Measurements from ENCODE around the gene ROBO2. TPM values are rescaled to one million over a fixed set of nuclear protein-coding genes. Genes with fewer than 3 reads are reported as not detected.

ROBO2 gene
- polyA plus RNA-seq, 1 donor from 2014 or later, result 55.5 TPM

GRCh38 chr3:77081240-77081661 lies 41.4 kb downstream of the ROBO2 start:
- no peaks in the 10 kb centered on the region for H3K79me2 ChIP-seq (replicated peaks; ENCODE audit: insufficient read depth, low read length)
- no peaks in the 10 kb centered on the region for H4K20me1 ChIP-seq (ENCODE audit: insufficient read depth)
- H3K9me2 ChIP-seq (ENCODE audit: insufficient read depth, low read length), result no peaks in the 10 kb centered on the region
- H2AFZ ChIP-seq (ENCODE audit: low read depth, low read length), result no peak overlapping the region
- H3K4me3 ChIP-seq (ENCODE audit: low read length), result no peak overlapping the region
- no peak overlapping the region for H3K27ac ChIP-seq (ENCODE audit: low read length)
- H3K27me3 ChIP-seq (ENCODE audit: insufficient read depth, low read depth, low read length), result no peaks in the 10 kb centered on the region
- no peak overlapping the region for H3K4me2 ChIP-seq (ENCODE audit: low read length)
- no peak overlapping the region for H3K9ac ChIP-seq (ENCODE audit: low read length)
- no peaks in the 10 kb centered on the region for H3K36me3 ChIP-seq (ENCODE audit: insufficient read depth, low read length)
- no peaks in the 10 kb centered on the region for H3F3A ChIP-seq (ENCODE audit: insufficient read depth, low read length, poor library complexity, severe bottlenecking)
- TF ChIP-seq EP300 (conservative IDR thresholded peaks at IDR 0.05; ENCODE audit: poor library complexity, severe bottlenecking) (no peak), POLR2AphosphoS5 (IDR thresholded peaks at IDR 0.05) (no peak), TAF1 (IDR thresholded peaks at IDR 0.05; ENCODE audit: low read depth) (no peak), RAD21 (conservative IDR thresholded peaks at IDR 0.05) (no peak), REST (IDR thresholded peaks at IDR 0.05; ENCODE audit: borderline replicate concordance) (no peak), EZH2 (IDR thresholded peaks at IDR 0.05; ENCODE audit: borderline replicate concordance, insufficient read depth, low read length, poor library complexity, severe bottlenecking) (no peak), SMC3 (conservative IDR thresholded peaks at IDR 0.05; ENCODE audit: poor library complexity) (no peak), CTCF (IDR thresholded peaks at IDR 0.05; ENCODE audit: poor library complexity, severe bottlenecking) (no peak), MXI1 (conservative IDR thresholded peaks at IDR 0.05; ENCODE audit: poor library complexity, severe bottlenecking) (no peak)
- no peaks in the 10 kb centered on the region for H3K9me3 ChIP-seq (ENCODE audit: low read length)

GRCh38 chr3:77084511-77084910 lies 44.6 kb downstream of the ROBO2 start:
- no peak overlapping the region for H3K4me2 ChIP-seq (ENCODE audit: low read length)
- TF ChIP-seq POLR2AphosphoS5 (IDR thresholded peaks at IDR 0.05) (no peak), MXI1 (conservative IDR thresholded peaks at IDR 0.05; ENCODE audit: poor library complexity, severe bottlenecking) (no peak), REST (IDR thresholded peaks at IDR 0.05; ENCODE audit: borderline replicate concordance) (no peak), EP300 (conservative IDR thresholded peaks at IDR 0.05; ENCODE audit: poor library complexity, severe bottlenecking) (no peak), EZH2 (IDR thresholded peaks at IDR 0.05; ENCODE audit: borderline replicate concordance, insufficient read depth, low read length, poor library complexity, severe bottlenecking) (no peak), CTCF (IDR thresholded peaks at IDR 0.05; ENCODE audit: poor library complexity, severe bottlenecking) (no peak), SMC3 (conservative IDR thresholded peaks at IDR 0.05; ENCODE audit: poor library complexity) (no peak), TAF1 (IDR thresholded peaks at IDR 0.05; ENCODE audit: low read depth) (no peak), RAD21 (conservative IDR thresholded peaks at IDR 0.05) (no peak)
- H3K4me3 ChIP-seq (ENCODE audit: low read length), result no peak overlapping the region
- no peaks in the 10 kb centered on the region for H3K27me3 ChIP-seq (ENCODE audit: insufficient read depth, low read depth, low read length)
- no peaks in the 10 kb centered on the region for H3K9me3 ChIP-seq (ENCODE audit: low read length)
- no peaks in the 10 kb centered on the region for H3F3A ChIP-seq (ENCODE audit: insufficient read depth, low read length, poor library complexity, severe bottlenecking)
- H3K27ac ChIP-seq (ENCODE audit: low read length), result no peak overlapping the region
- H3K9me2 ChIP-seq (ENCODE audit: insufficient read depth, low read length), result no peaks in the 10 kb centered on the region
- peaks cover 5% of the 10 kb centered on the region for H3K79me2 ChIP-seq (replicated peaks; ENCODE audit: insufficient read depth, low read length)
- no peak overlapping the region for H2AFZ ChIP-seq (ENCODE audit: low read depth, low read length)
- H3K36me3 ChIP-seq (ENCODE audit: insufficient read depth, low read length), result no peaks in the 10 kb centered on the region
- no peak overlapping the region for H3K9ac ChIP-seq (ENCODE audit: low read length)
- peaks cover 3% of the 10 kb centered on the region for H4K20me1 ChIP-seq (ENCODE audit: insufficient read depth)
